Endothelial cell (in vitro differentiated cells): ENCODE data around the gene PTPRE. TPM values are rescaled to one million over a fixed set of nuclear protein-coding genes. Genes with fewer than 3 reads are reported as not detected.

ENCODE experiments used
- DNase-seq: peaks from one replicate; pipeline ENCODE4 v3.0.0; 2021; ENCODE audit warnings: low spot score
- H3K27ac Mint-ChIP-seq: one replicate; pipeline ENCODE4 v1.8.0; 2021; ENCODE audit warnings: mixed read lengths, inconsistent platforms; ENCODE audit not compliant: unreplicated experiment
- H3K27me3 Mint-ChIP-seq: one replicate; pipeline ENCODE4 v1.8.0; 2021; ENCODE audit warnings: mild to moderate bottlenecking, moderate library complexity, mixed read lengths, inconsistent platforms; ENCODE audit not compliant: unreplicated experiment
- H3K36me3 Mint-ChIP-seq: one replicate; pipeline ENCODE4 v1.8.0; 2021; ENCODE audit warnings: mild to moderate bottlenecking, low read depth, mixed read lengths, inconsistent platforms; ENCODE audit not compliant: unreplicated experiment
- H3K4me1 Mint-ChIP-seq: one replicate; pipeline ENCODE4 v1.8.0; 2021; ENCODE audit warnings: mild to moderate bottlenecking, mixed read lengths, inconsistent platforms; ENCODE audit not compliant: unreplicated experiment
- H3K4me3 Mint-ChIP-seq: one replicate; pipeline ENCODE4 v1.8.0; 2021; ENCODE audit warnings: mild to moderate bottlenecking, mixed read lengths, inconsistent platforms; ENCODE audit not compliant: unreplicated experiment
- H3K9me3 Mint-ChIP-seq: one replicate; pipeline ENCODE4 v1.8.0; 2021; ENCODE audit warnings: mixed read lengths, inconsistent platforms; ENCODE audit not compliant: unreplicated experiment
- total RNA-seq: library from RNA; stranded (reverse); fragmentation: NEBNext Ultra II Directional; extraction: Animal tissue kit (Norgen Biotek cat#: 25700); gene quantifications from one replicate; pipeline ENCODE4 v1.2.1, GENCODE V29; 2021; ENCODE audit not compliant: unreplicated experiment
- TF ChIP-seq, protein P1 (sequence below): fragments of 200-600 bp; sonication (generic); IDR thresholded peaks from one replicate; pipeline ENCODE4 v1.5.0; 2021; ENCODE audit warnings: antibody characterized with exemption; ENCODE audit not compliant: unreplicated experiment

PTPRE gene
- total RNA-seq, 1 donor from 2014 or later, result 117 TPM

DNA sequence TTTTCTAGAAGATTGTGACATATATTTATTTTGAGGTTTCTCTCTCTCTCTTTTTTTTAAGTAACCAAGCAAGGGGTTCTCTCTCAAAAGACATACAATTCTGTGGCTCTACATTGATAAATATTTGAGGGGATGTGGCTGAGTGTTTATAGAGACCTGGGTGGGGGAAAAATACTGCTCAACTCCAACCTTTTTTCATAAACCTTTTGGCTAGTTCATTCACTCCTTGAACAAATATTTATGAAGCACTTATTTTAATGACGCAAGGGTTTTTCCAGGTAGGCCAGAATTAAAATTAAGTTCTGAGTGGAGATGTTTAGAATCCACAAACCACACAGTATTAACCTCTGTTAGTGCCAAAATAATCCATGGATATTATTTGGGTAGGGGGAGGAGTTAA, 100.2 kb downstream of the PTPRE start:
- Mint-ChIP-seq H3K4me1 (peaks cover 37% of the 10 kb centered on the region), H3K36me3 (peaks cover 3% of the 10 kb centered on the region), H3K27ac (no peak overlapping the region), H3K27me3 (peaks cover 7% of the 10 kb centered on the region), H3K9me3 (no peaks in the 10 kb centered on the region), H3K4me3 (no peak overlapping the region)
- DNase-seq, result no peak
- TF ChIP-seq, protein P1, sequence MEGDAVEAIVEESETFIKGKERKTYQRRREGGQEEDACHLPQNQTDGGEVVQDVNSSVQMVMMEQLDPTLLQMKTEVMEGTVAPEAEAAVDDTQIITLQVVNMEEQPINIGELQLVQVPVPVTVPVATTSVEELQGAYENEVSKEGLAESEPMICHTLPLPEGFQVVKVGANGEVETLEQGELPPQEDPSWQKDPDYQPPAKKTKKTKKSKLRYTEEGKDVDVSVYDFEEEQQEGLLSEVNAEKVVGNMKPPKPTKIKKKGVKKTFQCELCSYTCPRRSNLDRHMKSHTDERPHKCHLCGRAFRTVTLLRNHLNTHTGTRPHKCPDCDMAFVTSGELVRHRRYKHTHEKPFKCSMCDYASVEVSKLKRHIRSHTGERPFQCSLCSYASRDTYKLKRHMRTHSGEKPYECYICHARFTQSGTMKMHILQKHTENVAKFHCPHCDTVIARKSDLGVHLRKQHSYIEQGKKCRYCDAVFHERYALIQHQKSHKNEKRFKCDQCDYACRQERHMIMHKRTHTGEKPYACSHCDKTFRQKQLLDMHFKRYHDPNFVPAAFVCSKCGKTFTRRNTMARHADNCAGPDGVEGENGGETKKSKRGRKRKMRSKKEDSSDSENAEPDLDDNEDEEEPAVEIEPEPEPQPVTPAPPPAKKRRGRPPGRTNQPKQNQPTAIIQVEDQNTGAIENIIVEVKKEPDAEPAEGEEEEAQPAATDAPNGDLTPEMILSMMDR, result no peak

DNA sequence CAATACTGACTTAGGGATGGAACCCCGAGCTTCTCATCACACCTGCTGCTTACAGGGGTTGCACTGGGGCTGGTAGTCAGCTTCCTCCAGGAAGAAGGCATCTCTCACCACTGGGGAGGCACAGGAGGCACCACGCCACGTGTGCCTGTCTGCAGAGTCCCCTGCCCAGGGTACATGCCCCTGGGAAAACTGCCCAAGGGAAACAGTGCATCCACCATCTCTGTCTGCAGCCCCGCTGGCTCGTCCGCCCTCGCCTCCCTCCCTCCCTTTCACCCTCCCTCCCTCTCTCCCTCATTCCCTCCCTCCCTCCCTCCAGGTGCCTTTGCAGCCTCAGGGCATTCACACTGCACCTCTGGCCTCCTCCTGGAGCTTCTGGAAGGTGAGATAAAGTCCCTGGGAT, 101.1 kb downstream of the PTPRE start:
- Mint-ChIP-seq H3K27me3 (peaks cover 9% of the 10 kb centered on the region), H3K27ac (no peak overlapping the region), H3K36me3 (peaks cover 1% of the 10 kb centered on the region), H3K4me1 (peaks cover 33% of the 10 kb centered on the region), H3K4me3 (no peak overlapping the region), H3K9me3 (no peaks in the 10 kb centered on the region)
- TF ChIP-seq, protein P1, result no peak
- DNase-seq, result no peak

DNA sequence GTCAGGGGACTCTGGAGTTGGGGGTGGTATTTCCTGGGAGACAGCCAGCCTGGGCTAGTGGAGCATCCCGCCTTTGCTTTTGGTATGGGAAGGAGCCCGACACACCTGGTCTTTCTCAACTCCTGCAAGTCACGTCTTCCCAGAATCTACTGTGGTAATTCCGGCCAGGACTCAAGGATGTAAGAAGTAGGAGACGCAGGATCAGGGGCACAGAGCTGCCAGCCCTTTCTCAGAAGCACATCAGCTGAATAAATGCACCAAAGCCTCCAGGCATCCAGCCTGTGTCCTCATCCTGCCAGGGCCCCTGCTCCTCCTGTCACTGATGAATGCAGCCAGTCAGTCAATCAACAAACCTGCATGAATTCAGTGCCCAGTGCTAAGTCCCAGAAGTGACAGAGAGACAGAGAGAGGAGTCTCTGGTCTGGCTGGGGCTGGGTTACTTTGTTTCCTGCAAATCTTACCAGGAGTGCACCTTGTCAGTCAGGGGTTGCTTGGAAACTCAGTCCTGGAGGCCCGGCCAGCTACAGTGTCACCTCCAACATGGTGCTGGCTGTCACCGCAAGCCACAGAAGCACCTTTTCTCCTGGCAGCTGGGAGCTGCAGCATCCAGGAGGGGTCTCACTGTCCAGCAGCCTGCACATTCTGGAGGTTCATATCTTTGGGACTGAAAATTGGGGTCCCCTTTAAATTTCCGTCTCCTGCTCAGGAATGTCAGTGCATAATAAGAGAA, 101.8 kb downstream of the PTPRE start:
- Mint-ChIP-seq H3K4me1 (peaks cover 37% of the 10 kb centered on the region), H3K36me3 (peaks cover 4% of the 10 kb centered on the region), H3K27ac (peak overlapping the region; percentile 42), H3K4me3 (no peak overlapping the region), H3K9me3 (no peaks in the 10 kb centered on the region), H3K27me3 (peaks cover 9% of the 10 kb centered on the region)
- DNase-seq, result no peak
- TF ChIP-seq, protein P1, result no peak

DNA sequence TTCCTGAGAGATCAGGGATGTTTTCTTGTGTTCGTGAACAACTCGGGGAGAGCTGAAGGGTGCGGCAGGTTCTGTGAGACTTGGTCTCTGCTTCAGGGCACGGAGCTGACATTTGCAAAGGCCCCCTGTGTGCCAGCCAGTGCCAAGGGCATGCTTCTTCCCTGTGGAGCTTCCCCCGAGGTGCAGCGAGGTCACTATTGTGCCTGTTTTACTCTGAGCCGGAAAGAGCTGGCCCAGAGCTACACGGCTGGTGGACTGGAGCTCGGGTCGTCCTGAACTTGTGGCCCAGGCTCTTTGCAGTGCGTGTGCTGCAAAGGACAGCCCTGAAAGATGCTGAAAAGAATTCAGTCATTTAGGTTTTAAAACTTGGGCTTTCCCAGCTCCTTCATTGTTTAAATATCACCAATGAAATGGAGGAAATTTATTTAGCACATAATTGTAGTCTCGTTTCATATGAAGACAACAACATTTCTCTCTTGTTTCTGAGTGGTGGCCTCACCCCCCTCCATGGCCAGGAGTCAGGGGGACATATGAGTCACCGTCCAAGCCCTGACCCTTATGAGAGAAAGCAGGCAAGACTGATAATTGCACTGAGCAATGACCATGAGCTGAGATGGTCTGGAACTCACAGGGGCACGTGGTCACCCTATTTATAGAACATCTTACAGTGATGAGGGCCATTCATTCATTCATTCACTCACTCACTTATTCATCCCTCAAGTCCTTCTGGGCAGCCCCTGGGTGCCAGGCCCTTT, 102.6 kb downstream of the PTPRE start:
- Mint-ChIP-seq H3K9me3 (no peaks in the 10 kb centered on the region), H3K4me1 (peaks cover 39% of the 10 kb centered on the region), H3K27me3 (peaks cover 7% of the 10 kb centered on the region), H3K27ac (no peak overlapping the region), H3K36me3 (peaks cover 4% of the 10 kb centered on the region), H3K4me3 (no peak overlapping the region)
- no peak for DNase-seq
- TF ChIP-seq, protein P1, result no peak
